CD4-positive, alpha-beta T cell treated with Interleukin-17A for 1 hour (primary cell): ENCODE measurements around the gene CLBA1.
"Not testable (repeated sequence)": the region's sequence is repeated elsewhere in the genome, so short reads cannot be mapped to it uniquely, and the experiment has no call there.

Source experiments
- DNase-seq: peaks from one replicate; pipeline ENCODE4 v3.0.0-alpha.2; 2020

Gene CLBA1

GRCh38 chr14:104947881-104948735 is 37.5 kb upstream of the CLBA1 start:
- not testable (repeated sequence) for DNase-seq

DNA sequence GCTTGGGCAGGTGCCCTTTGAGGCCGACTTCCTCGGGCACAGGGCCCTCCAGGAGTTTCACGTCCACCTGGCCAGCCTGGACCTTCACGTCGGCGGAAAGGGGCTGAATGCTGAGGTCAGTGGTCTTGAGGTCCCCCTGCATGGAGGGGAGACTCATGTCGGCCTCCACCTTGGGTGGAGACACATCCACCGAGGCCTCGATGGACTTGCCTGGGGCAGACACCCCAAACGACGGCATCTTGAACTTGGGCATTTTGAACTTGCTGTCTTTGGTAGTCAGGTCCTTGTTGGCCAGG is 36.9 kb upstream of the CLBA1 start:
- DNase-seq, result no peak

DNA sequence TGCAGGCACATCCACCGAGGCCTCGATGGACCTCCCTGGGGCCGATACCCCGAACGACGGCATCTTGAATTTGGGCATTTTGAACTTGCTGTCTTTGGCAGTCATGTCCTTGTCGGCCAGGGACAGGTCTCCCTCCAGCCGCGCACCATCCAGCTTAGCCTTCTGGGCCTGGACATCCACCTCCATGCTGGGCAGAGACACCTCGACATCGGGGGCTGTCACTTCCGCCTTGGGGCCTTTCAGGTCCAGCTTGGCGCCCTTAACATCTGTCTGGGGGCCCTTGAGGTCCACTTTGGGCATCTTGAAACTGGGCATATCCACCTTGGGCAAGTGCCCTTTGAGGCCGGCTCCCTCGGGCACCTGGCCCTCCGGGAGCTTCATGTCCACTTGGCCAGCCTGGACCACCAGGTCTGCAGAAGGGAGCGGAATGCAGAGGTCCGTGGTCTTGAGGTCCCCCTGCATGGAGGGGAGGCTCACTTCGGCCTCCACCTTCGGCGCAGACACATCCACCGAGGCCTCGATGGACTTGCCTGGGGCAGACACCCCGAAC is 36.1 kb upstream of the CLBA1 start:
- DNase-seq, result not testable (repeated sequence)

DNA sequence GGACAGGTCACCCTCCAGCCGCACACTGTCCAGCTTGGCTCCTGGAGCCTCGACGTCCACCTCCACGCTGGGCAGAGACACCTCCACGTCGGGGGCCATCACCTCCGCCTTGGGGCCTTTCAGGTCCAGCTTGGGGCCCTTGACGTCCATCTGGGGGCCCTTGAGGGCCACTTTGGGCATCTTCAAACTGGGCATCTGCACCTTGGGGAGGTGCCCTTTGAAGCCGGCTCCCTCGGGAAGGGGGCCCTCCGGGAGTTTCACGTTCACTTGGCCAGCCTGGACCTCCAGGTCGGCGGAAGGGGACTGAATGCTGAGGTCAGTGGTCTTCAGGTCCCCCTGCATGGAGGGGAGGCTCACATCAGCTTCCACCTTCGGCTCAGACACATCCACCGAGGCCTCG is 35.6 kb upstream of the CLBA1 start:
- no peak for DNase-seq

GRCh38 chr14:104950701-104951100 is 34.9 kb upstream of the CLBA1 start:
- DNase-seq, result not testable (repeated sequence)

GRCh38 chr14:104951863-104952657 is 33.5 kb upstream of the CLBA1 start:
- DNase-seq, result not testable (repeated sequence)

GRCh38 chr14:104953097-104953496 is 32.5 kb upstream of the CLBA1 start:
- DNase-seq, result no peak

DNA sequence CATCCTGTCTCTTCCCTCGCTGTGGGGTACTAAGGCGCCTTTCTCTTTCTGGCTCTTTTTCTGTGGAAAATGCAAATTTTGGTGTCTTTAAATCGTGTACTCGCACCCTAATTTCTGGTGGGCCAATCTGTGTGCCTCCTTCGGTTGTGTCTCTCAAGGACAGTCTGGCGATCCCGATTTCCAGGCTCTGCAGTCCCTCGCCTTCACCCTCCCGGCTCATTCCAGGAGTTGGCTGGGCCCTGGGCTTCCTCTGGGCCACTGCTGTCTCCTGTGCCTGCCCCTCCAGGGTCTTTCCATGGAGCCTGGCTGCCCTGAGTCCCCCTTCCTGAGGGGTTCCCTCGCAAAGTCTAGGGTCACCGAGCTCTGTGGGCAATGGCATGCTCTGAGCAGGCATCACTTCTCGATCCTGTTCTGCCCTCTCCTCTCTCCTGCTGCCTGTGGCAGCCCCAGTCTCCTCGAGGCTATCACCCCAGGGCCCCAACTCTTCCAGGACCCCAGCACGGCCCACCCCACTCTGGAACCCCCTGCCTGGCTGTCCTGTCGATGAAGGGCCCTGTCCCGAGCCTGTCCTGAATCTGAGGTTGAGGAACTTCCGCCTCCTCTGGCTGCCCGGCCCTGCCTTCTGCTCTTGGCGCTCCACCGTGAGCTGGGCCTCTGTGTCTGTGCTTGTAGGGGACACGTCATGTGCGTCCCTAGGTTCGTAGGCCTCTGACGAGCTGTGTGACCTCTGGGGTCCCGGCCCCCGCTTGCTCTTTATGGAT is 31.5 kb upstream of the CLBA1 start:
- DNase-seq, result no peak

DNA sequence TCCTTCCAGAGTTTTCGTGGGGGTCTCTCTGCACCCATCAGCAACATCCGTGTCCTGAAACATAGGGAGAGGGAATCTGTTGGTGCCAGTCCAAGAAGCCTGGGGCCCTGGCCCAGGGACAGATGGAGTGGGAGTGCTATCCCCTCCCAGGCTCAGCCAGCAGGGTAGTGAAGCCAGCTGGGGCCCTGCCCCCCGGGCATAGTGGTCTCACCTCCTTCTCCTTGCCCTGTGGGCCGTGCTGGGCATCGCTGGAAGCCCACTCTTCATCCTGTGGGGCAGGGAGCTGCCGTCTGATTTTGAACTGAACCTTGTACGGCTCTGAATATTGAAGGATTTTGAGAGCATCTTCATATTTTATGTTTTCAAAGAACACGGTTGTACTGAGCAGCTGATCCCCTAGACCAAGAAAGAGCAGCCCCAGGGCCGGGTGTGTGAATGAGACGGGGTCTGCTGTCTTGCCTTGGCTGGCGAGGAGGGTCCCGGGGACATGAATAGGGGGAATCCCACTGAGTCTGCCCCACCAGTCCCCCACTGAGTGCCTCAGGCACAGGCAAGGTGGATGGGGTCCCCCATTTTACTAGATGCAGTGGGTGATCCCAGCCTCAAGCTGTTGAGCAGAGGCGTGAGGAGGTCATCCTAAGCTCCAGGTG is 30.7 kb upstream of the CLBA1 start:
- no peak for DNase-seq

DNA sequence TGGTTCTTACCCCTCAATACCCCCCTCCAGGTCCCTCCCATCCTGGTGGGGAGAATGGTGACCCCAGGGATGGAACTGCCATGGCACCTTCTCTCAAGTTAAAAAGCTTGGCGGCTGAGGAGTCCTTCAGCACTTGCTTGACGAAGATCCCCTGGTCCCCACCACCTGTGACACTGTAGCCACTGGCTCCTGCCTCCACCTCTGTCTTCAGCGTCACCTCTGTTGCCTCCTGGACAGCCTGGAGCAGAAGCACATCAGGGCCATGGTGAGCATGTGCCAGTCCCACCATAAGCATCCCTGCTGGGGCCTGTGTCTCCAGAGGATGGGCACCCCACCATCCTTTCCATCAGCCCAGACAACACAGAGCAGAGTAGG is 30.2 kb upstream of the CLBA1 start:
- DNase-seq, result no peak

DNA sequence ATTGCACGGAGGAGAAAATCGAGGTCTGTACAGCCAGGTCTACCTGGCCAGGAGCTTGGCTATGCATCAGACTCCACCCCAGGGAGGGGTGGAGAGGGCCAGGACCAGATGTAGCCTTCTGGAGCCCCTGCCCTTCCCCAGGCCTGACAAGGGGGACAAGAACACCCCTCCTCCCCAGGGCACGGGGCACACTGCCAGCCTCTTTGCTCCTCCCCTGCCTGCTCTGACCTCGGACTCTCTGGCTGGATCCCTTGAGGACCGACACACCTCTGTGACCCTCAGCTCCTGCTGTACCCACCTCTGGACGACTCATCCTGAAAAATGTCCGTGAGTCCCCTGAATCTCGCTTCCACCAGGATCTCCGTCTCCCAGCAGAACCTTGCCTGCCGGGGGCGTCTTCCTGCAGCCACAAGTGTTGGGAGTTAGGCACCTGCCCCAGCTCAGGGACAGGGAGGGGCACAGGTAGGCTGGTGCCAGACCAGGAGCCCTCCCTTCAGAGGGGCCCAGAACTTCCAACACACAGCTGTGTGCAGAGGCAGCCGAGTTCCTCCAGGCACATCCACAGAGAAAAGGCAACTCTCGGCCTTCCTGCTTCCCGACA is 29.2 kb upstream of the CLBA1 start:
- no peak for DNase-seq

GRCh38 chr14:104957146-104958113 is 28.2 kb upstream of the CLBA1 start:
- DNase-seq, result no peak

DNA sequence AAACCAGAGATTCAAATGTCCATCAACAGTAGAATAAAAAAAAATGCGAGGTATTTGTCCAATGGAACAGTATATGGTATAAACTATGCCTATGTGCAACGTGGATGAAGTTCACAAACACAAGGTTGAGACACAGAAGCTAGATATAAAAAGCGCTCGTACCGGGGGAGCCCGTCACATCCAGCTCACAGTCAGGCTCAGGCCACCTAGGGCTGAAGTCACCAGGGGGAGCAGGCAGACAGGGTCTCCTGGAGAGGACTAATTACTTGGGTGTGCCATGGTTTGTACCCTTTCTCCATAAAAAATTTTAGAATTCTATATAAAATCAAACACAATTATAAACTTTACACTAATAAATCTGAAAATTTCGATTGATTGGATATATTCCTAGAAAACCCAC is 21.0 kb upstream of the CLBA1 start:
- DNase-seq, result no peak

DNA sequence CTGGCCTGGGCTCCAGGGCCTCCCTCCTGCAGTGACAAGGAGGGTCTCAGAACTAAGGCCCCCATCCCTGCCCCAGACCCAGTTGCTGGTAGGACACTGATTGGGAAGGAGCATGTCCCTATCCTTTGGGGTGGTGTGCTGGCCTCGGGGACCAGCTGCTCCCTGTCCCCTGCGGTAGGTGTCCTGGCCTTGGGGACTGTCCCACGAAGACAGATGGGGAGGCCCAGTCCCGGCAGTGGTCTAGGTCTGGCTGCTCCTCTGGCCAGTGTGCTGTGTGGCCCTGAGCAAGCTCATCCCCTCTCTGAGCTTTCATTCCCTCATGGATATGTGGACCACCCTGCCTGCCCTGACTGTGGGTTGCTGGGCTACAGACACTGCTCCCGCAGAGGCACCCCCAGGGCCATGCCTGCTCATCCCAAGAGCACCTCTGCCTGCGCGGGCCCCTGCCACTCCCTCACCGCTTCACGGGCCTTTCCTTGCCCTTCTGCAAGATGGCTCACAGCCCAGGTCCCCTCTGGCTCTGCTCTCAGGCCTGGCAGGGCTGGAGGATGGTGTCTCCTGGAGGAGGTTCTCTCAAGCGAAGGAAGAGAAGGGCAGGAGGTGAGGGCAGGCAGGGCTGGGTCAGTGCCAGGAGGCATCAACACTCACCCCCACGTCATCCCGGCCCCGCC is 19.9 kb upstream of the CLBA1 start:
- DNase-seq, result no peak

DNA sequence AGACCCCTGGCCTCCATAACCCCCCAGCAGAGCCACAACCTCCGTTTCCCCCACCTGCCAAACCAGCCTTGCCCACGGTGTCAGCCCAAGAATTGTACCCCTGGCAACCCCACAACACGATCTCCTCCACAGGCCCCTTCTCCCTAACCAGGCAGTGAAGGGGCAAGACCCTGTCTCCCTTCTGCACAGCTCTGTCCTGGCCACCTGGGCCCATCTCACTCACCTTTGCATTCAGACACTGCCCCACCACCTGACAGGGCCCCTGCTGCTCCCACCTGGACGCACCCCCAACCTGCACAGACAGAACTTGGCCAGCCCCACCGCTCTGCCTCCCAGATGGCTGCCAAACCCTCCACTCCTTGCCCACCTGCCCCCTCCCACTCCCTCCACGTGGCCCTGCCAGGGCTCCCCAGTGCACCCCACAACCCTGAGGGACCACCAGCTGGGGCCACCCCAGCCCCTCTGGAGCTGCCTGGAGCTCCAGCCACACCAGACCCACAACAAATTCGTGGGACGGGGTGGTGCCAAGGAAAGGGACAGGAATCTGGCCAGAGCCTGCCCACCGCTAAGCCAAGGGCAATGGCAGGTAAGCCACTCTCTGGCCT is 19.2 kb upstream of the CLBA1 start:
- no peak for DNase-seq

DNA sequence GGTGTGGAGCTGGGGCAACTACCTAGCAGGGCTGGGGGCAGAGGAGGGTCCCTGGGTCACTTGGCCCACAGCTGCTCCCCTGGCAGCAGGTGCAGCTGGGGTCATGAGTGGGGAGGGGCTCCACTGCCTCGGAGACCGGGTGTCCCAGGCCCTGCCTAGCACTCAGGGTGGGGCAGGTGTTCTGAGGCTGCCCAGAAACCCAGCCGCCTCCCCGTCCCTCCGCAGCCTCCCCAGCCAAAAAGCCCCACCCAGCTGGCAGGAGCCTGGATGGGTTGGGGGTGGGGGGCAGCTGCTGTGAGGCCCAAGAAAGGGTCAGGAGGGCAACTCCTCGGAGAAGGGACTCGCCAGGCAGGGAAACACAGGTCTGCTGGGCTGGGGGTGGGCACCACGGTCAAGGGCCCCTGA is 18.6 kb upstream of the CLBA1 start:
- no peak for DNase-seq

DNA sequence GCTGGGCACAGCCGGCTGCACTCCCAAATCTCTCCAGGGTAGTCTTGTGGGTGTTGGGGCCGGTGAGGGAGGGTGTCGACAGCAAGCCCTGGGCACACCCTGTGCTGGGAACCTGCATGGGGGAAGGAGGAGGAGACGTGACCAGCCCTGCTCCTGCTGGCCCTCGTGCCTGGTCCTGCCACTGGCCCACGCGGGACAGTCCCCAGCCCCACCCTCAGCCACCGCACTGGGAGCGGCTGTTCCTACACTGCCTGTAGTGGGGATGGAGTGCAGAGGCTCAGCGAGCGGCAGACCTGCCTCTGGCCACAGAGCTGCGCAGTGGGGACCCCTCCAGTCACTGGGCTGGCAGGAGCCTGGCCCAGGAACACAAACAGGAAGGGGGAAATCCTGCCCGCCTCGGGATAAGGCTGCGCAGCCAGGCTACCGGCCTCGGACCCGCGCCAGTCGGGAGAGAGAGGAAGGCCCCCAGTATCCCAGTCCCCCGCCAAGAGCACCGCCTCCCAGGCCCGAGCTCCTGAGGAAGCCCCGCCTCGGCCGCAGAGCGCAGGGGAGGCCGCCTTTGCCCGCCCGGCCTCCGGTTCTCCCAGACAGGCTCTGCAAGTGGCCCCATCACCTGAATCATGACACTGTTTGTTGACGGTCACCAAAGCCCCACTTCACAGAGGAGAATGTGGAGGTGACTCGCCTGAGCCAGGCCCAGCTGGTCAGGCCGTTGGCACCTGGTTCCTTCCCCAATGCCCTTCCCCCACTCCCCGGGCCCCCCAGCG is 18.0 kb upstream of the CLBA1 start:
- DNase-seq, result no peak

DNA sequence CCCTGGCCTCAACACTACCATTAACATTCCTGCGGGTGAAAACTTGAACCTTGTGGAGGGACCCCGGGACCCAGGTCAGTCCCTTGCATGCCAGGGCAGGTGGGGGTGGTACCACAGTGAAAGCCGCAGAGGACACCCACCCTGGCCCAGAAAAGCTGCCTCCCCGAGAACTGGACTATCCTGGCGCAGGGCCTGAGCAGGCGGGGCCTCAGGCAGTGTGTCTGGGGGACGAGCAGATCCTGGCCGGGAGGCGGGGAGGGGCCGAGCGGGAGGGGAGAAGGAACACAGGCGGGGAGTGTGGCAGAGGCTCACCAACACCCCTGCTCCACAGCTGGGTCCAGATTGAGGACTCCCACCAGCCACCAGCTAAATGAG is 17.4 kb upstream of the CLBA1 start:
- no peak for DNase-seq
